ENCODE data around the gene NHEJ1. TPM values are rescaled to one million over a fixed set of nuclear protein-coding genes. Genes with fewer than 3 reads are reported as not detected.

Gene NHEJ1
- total RNA-seq, 2 donors from 2014 or later: 8.3 to 8.4 TPM

DNA sequence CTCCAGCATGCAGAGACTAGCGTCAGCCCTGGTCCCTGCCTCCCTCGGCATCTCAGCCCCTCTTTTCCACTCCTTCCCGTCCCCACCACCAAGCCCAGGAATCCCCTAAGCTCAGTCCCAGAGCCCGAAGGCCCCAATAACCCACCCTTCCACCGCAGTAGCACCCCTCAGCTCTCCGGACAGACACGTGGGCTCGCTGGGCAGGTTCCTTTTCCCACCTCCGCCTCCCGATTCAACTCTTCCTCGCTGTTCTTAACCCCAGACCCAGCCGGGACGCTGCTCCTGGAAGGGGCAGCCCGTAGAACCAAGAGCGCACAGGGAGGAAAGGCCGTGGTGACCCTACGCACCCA lies 101.3 kb downstream of the NHEJ1 start:
- Histone ChIP-seq H3K9me3 (no peaks in the 10 kb centered on the region), H3K4me1 (peaks cover 0 to 38% of the 10 kb centered on the region in 2 donors), H3K27me3 (peaks cover 21 to 45% of the 10 kb centered on the region in 2 donors), H3K27ac (no peak overlapping the region), H3K4me3 (peak overlapping the region in 1 of 2 donors; percentile 17), H3K36me3 (no peaks in the 10 kb centered on the region)
- TF ChIP-seq, protein P1, sequence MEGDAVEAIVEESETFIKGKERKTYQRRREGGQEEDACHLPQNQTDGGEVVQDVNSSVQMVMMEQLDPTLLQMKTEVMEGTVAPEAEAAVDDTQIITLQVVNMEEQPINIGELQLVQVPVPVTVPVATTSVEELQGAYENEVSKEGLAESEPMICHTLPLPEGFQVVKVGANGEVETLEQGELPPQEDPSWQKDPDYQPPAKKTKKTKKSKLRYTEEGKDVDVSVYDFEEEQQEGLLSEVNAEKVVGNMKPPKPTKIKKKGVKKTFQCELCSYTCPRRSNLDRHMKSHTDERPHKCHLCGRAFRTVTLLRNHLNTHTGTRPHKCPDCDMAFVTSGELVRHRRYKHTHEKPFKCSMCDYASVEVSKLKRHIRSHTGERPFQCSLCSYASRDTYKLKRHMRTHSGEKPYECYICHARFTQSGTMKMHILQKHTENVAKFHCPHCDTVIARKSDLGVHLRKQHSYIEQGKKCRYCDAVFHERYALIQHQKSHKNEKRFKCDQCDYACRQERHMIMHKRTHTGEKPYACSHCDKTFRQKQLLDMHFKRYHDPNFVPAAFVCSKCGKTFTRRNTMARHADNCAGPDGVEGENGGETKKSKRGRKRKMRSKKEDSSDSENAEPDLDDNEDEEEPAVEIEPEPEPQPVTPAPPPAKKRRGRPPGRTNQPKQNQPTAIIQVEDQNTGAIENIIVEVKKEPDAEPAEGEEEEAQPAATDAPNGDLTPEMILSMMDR (IDR thresholded peaks at IDR 0.05): no peak
- no peak for DNase-seq (ENCODE audit: low spot score)

DNA sequence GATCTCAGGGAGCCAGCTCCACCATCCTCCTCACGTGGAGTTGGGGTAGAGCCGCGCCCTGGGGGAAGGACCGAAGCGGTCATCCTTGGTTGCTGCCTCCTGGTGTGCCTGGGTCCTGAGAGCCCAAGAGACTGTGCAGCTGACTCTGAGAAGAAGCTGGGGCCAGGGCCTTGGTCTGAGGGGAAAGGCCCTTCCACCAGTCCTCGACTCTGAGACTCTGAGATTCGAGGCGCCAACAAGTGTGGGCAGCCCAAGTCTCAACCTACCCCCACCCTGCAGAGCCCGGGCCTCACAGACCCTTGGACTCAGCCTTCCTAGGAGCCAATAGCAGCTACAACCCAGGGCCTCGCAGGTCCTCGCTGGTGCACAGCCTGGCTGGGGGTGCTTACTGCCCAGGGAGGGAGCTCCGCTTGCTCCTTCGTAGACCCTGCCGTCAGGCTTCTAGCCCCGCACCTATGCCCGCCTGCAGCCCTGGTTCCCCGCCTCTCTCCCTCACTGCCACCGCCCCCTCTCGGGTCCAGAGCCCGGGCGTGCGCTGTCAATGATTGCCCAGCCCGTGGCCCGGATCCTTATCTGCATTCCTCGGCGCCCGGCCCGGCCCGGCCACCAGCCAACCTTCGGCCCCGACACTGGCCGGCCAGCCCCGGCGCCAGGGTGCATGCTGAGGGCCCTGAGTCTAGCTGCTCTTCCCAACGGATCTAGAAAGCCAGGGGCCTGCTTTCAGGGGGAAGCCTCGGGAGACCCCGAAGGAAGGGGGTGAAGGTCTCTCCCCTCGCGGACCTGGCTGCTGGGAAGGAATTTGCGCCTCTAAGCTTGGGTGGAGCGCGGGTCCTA lies 101.9 kb downstream of the NHEJ1 start:
- peak overlapping the region in 1 of 2 donors; percentile 17 for H3K4me3 ChIP-seq
- TF ChIP-seq, protein P1 (IDR thresholded peaks at IDR 0.05): no peak
- H3K36me3 ChIP-seq: no peaks in the 10 kb centered on the region
- H3K4me1 ChIP-seq: peaks cover 0 to 38% of the 10 kb centered on the region in 2 donors
- peaks cover 21 to 45% of the 10 kb centered on the region in 2 donors for H3K27me3 ChIP-seq
- no peak overlapping the region for H3K27ac ChIP-seq
- no peaks in the 10 kb centered on the region for H3K9me3 ChIP-seq
- DNase-seq (ENCODE audit: low spot score): no peak

DNA sequence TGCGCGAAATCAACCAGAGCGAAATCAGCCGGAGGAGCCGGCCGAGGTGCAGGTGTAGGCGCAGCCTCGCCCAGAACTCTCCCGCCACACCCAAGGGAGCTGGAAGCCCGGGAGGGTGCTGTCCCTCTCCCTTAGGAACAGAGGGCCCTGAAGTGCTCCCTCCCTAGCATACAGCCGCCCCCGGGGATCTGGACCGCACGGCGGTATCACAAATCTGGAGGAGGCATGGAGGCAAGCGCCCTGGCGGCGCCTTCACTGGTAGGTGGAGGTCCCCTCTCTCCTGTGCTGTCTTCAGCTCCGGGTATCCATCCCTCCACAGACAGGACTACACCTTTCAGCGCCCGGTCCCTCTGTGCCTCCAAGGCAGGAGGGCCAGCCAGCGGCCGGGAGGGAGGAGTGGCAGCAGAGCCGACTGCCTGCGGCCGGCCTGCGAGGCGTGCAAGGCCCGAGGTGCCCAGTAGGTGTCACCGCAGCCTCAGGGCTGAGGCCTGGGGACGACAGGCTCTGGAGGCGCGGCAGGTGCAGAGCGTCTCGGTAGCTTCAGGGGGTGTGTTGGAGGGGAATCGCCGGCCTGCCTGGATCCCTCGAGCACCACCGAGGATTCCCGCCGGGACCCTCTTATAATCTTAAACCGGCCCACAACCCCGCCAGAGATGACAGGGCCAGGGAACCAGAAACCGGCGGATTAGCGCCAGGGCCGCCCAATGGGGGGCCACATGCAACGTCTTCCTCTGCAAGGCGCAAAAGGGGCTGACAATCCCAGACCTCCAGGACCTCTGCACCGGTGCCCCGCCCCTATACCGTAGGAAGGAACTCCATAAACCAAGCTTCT lies 102.7 kb downstream of the NHEJ1 start:
- H3K4me3 ChIP-seq: peak overlapping the region in 1 of 2 donors; percentile 17
- no peaks in the 10 kb centered on the region for H3K36me3 ChIP-seq
- TF ChIP-seq, protein P1 (IDR thresholded peaks at IDR 0.05): peak; percentile 94 to 96
- peaks cover 21 to 45% of the 10 kb centered on the region in 2 donors for H3K27me3 ChIP-seq
- H3K9me3 ChIP-seq: no peaks in the 10 kb centered on the region
- DNase-seq (ENCODE audit: low spot score): peak; percentile 68
- H3K27ac ChIP-seq: no peak overlapping the region
- H3K4me1 ChIP-seq: peaks cover 0 to 38% of the 10 kb centered on the region in 2 donors

DNA sequence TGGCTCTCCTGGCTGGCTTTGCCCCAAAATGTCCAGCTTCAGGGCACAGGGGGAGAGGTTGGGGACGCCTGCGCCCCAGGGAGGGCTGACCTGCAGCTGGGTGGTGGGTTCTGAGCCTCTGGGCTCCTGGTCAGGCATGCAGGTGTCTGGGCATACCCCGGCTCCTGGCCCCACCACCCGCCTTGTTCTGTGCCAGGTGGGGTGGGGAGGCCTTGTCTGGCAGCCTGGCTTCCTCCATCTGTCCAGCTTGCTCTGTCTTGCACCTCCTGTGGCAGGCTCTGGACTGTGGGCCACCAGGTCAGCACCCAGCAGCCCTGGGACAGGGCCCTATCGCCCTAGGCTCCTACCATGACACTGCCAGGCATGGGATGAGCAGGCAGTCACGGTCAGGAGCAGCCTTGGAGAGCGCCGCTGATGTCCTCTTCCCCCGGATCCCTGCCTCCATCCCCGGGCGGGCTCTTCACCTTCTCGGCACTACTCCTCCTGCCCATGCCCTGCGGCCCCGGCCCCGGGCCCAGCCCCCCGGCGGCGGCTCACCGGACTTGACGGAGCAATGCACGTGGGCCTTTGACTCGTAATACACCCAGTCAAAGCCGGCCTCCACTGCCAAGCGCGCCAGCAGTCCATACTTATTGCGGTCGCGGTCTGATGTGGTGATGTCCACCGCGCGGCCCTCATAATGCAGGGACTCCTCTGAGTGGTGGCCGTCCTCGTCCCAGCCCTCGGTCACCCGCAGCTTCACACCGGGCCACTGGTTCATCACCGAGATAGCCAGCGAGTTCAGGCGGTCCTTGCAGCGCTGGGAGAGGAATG lies 103.5 kb downstream of the NHEJ1 start:
- TF ChIP-seq, protein P1 (IDR thresholded peaks at IDR 0.05): no peak
- Histone ChIP-seq H3K27ac (no peak overlapping the region), H3K36me3 (no peaks in the 10 kb centered on the region), H3K9me3 (no peaks in the 10 kb centered on the region), H3K4me1 (peaks cover 0 to 38% of the 10 kb centered on the region in 2 donors), H3K4me3 (peak overlapping the region in 1 of 2 donors; percentile 11), H3K27me3 (peaks cover 21 to 45% of the 10 kb centered on the region in 2 donors)
- DNase-seq (ENCODE audit: low spot score): no peak

DNA sequence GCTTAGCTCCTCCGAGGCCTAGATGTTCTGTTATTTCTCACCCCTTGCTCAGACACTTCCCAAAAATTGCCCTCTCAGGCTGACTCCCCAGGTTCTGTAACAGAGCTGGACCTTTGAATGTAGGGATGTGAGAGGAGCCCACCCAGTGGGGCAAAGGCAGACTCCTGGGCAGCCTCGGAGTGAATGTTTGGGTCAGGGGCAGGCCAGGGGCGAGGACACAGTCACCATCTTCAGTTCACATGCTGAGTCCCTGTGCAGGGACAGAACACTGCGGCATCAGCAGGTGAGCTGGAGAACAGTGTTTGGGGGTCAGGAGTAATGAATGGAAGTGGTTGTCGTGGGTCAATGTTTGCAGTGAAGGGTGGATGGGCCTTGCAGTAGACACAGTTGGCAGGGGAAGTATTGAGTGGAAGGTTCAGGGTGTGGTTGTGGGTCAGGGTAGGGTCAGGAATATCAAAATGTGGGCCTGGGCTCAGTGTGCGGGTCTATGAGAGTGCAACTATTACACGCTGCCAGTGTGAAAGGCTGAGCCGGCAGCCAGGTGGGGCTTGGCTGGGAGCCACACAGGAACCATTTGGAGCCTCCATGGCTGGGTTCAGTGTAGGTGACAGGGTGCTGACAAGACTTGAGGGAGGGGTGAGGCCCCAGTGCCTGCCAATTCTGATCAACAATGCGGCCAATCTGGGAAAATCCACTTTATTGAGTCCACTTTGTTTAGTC lies 104.3 kb downstream of the NHEJ1 start:
- peaks cover 0 to 38% of the 10 kb centered on the region in 2 donors for H3K4me1 ChIP-seq
- peaks cover 21 to 43% of the 10 kb centered on the region in 2 donors for H3K27me3 ChIP-seq
- DNase-seq (ENCODE audit: low spot score): no peak

More for the DNA sequence above, 104.3 kb downstream of the NHEJ1 start:
- H3K36me3 ChIP-seq: no peaks in the 10 kb centered on the region
- no peaks in the 10 kb centered on the region for H3K9me3 ChIP-seq
- no peak overlapping the region for H3K27ac ChIP-seq
- TF ChIP-seq, protein P1 (IDR thresholded peaks at IDR 0.05): no peak
- no peak overlapping the region for H3K4me3 ChIP-seq
